IMR-90 (cell line): Measurements from ENCODE around the gene MAML3. TPM values are rescaled to one million over a fixed set of nuclear protein-coding genes. Genes with fewer than 3 reads are reported as not detected.

ENCODE experiments used
- ATAC-seq: fragments of 200-7000 bp; cut with Tn5 transposase; 2 replicates; pipeline ENCODE4 v1.9.1; 2020; ENCODE audit warnings: low read depth, mild to moderate bottlenecking, moderate library complexity
- BruUV-seq: library from RNA; stranded (reverse); fragments of 400-500 nt; replicated peaks from 2 replicates; lab custom pipeline; 2021; lab: Mats Ljungman, UMichigan
- CTCF ChIA-PET: fragments of 300-600 bp; formaldehyde crosslinking; extraction: SDS; loops from one replicate; lab custom pipeline; 2021; ENCODE audit warnings: antibody characterized with exemption; lab: Yijun Ruan, JAX
- POLR2A ChIA-PET: fragments of 300-600 bp; sonication (Branson Sonifier 250); formaldehyde crosslinking; loops from one replicate; lab custom pipeline; 2022; ENCODE audit warnings: antibody characterized with exemption; ENCODE audit not compliant: unreplicated experiment; lab: Charles Lee
- DNase-seq: peaks from one replicate; pipeline ENCODE4 v3.0.0; 2013
- H2AFZ ChIP-seq: replicated peaks from 2 replicates; pipeline ENCODE3; 2013; ENCODE audit warnings: low read length, mild to moderate bottlenecking; ENCODE audit not compliant: poor library complexity
- H2AK5ac ChIP-seq: 2 replicates; pipeline ENCODE4 v1.6.1; 2013; ENCODE audit warnings: low read depth, low read length, inconsistent platforms
- H2AK9ac ChIP-seq: replicated peaks from 2 replicates; pipeline ENCODE3; 2013; ENCODE audit warnings: mild to moderate bottlenecking, low read depth, low read length, moderate library complexity; ENCODE audit not compliant: poor library complexity
- H2BK120ac ChIP-seq: 2 replicates; pipeline ENCODE4 v1.6.1; 2013; ENCODE audit warnings: low read depth, low read length, inconsistent platforms
- H2BK15ac ChIP-seq: 3 replicates; pipeline ENCODE4 v1.6.1; 2013; ENCODE audit warnings: low read depth, low read length, inconsistent platforms
- H2BK20ac ChIP-seq: 2 replicates; pipeline ENCODE4 v1.6.1; 2013; ENCODE audit warnings: low read depth, mild to moderate bottlenecking, inconsistent platforms, low read length, moderate library complexity
- H2BK5ac ChIP-seq: 2 replicates; pipeline ENCODE4 v1.6.1; 2013; ENCODE audit warnings: mild to moderate bottlenecking, low read depth, low read length, inconsistent platforms; ENCODE audit not compliant: poor library complexity, severe bottlenecking
- H3K14ac ChIP-seq: replicated peaks from 2 replicates; pipeline ENCODE4 v1.6.1; 2013; ENCODE audit warnings: low read depth, low read length, inconsistent platforms
- H3K18ac ChIP-seq: 2 replicates; pipeline ENCODE4 v1.6.1; 2013; ENCODE audit warnings: low read depth, low read length, control low read depth
- H3K23ac ChIP-seq: 2 replicates; pipeline ENCODE4 v1.6.1; 2013; ENCODE audit warnings: low read depth, low read length, inconsistent platforms
- H3K27ac ChIP-seq: 2 replicates; pipeline ENCODE4 v1.5.1; 2013; ENCODE audit warnings: mild to moderate bottlenecking, control low read depth, low read length; ENCODE audit not compliant: insufficient read depth
- H3K27me3 ChIP-seq: 2 replicates; pipeline ENCODE4 v1.6.1; 2013; ENCODE audit warnings: low read length; ENCODE audit not compliant: control insufficient read depth, insufficient read depth
- H3K36me3 ChIP-seq: 2 replicates; pipeline ENCODE4 v1.6.1; 2013; ENCODE audit warnings: low read length, mixed read lengths; ENCODE audit not compliant: control insufficient read depth, insufficient read depth
- H3K4ac ChIP-seq: 2 replicates; pipeline ENCODE4 v1.6.1; 2013; ENCODE audit warnings: low read depth, low read length, inconsistent platforms
- H3K4me1 ChIP-seq: 2 replicates; pipeline ENCODE4 v1.6.1; 2013; ENCODE audit warnings: low read length, mixed read lengths; ENCODE audit not compliant: control insufficient read depth, insufficient read depth
- H3K4me2 ChIP-seq: 2 replicates; pipeline ENCODE4 v1.6.1; 2013; ENCODE audit warnings: low read depth, mild to moderate bottlenecking, control low read depth, low read length, moderate library complexity
- H3K4me3 ChIP-seq: 2 replicates; pipeline ENCODE4 v1.5.1; 2013; ENCODE audit warnings: low read depth, mild to moderate bottlenecking, control low read depth, low read length, moderate library complexity; ENCODE audit not compliant: insufficient read depth
- H3K56ac ChIP-seq: 2 replicates; pipeline ENCODE4 v1.6.1; 2013; ENCODE audit warnings: low read length, inconsistent platforms; ENCODE audit not compliant: insufficient read depth; ENCODE audit errors: extremely low read depth
- H3K79me1 ChIP-seq, 2 experiments: 2 replicates each; pipeline ENCODE4 v1.6.1; 2013; ENCODE audit warnings: low read length in 2 of 2, inconsistent platforms in 1 of 2, low read depth in 1 of 2
- H3K9ac ChIP-seq: 2 replicates; pipeline ENCODE4 v1.6.1; 2013; ENCODE audit warnings: low read depth, low read length, control low read depth
- H3K9me1 ChIP-seq: 2 replicates; pipeline ENCODE4 v1.6.1; 2013; ENCODE audit warnings: low read length, inconsistent platforms; ENCODE audit not compliant: insufficient read depth
- H3K9me3 ChIP-seq: 2 replicates; pipeline ENCODE4 v1.6.1; 2013; ENCODE audit warnings: low read length; ENCODE audit not compliant: control insufficient read depth, insufficient read depth
- H4K20me1 ChIP-seq: 2 replicates; pipeline ENCODE4 v1.6.1; 2013; ENCODE audit warnings: low read length, inconsistent platforms; ENCODE audit not compliant: insufficient read depth
- H4K5ac ChIP-seq: 2 replicates; pipeline ENCODE4 v1.6.1; 2013; ENCODE audit warnings: mild to moderate bottlenecking, low read depth, low read length, control low read depth
- H4K8ac ChIP-seq, 2 experiments: 2 replicates each; pipeline ENCODE4 v1.6.1; 2013; ENCODE audit warnings: low read depth in 2 of 2, low read length in 2 of 2, control low read depth in 1 of 2, inconsistent platforms in 1 of 2
- H4K91ac ChIP-seq: 2 replicates; pipeline ENCODE4 v1.6.1; 2013; ENCODE audit warnings: low read depth, low read length, inconsistent platforms; ENCODE audit not compliant: insufficient read depth
- BHLHE40 ChIP-seq: fragments of 150-350 bp; IDR thresholded peaks from 2 replicates; pipeline ENCODE4 v1.6.1; 2016; ENCODE audit warnings: mild to moderate bottlenecking, low read depth, low read length
- CEBPB ChIP-seq: IDR thresholded peaks from 2 replicates; pipeline ENCODE4 v1.6.1; 2012; ENCODE audit warnings: low read depth, low read length, improper control_type of control experiment
- CHD1 ChIP-seq: IDR thresholded peaks from 2 replicates; pipeline ENCODE4 v1.6.1; 2012; ENCODE audit warnings: low read depth, low read length, improper control_type of control experiment
- CTCF ChIP-seq: conservative IDR thresholded peaks from 2 replicates; pipeline ENCODE4 v1.5.1; 2012; ENCODE audit warnings: mild to moderate bottlenecking, low read depth, low read length, improper control_type of control experiment
- ELK1 ChIP-seq: fragments of 150-350 bp; IDR thresholded peaks from 2 replicates; pipeline ENCODE4 v1.6.1; 2016; ENCODE audit warnings: low read depth, mild to moderate bottlenecking, low read length, moderate library complexity, borderline replicate concordance
- FOS ChIP-seq: fragments of 150-350 bp; IDR thresholded peaks from 2 replicates; pipeline ENCODE4 v1.6.1; 2016; ENCODE audit warnings: low read depth, low read length
- MAFK ChIP-seq: IDR thresholded peaks from 2 replicates; pipeline ENCODE4 v1.6.1; 2012; ENCODE audit warnings: low read depth, low read length, improper control_type of control experiment
- MAZ ChIP-seq: IDR thresholded peaks from 2 replicates; pipeline ENCODE4 v1.6.1; 2012; ENCODE audit warnings: low read depth, mild to moderate bottlenecking, low read length, improper control_type of control experiment, moderate library complexity, borderline replicate concordance
- MXI1 ChIP-seq: IDR thresholded peaks from 2 replicates; pipeline ENCODE4 v1.6.1; 2012; ENCODE audit warnings: low read depth, mild to moderate bottlenecking, low read length, moderate library complexity, borderline replicate concordance
- NFE2L2 ChIP-seq: fragments of 150-350 bp; IDR thresholded peaks from 2 replicates; pipeline ENCODE4 v1.6.1; 2016; ENCODE audit warnings: low read depth, mild to moderate bottlenecking, low read length
- POLR2A ChIP-seq: IDR thresholded peaks from 2 replicates; pipeline ENCODE4 v1.6.1; 2012; ENCODE audit warnings: mild to moderate bottlenecking, low read depth, low read length
- RAD21 ChIP-seq: IDR thresholded peaks from 2 replicates; pipeline ENCODE4 v1.6.1; 2012; ENCODE audit warnings: low read length, improper control_type of control experiment
- RCOR1 ChIP-seq: IDR thresholded peaks from 2 replicates; pipeline ENCODE4 v1.6.1; 2012; ENCODE audit warnings: mild to moderate bottlenecking, low read length, improper control_type of control experiment; ENCODE audit not compliant: insufficient replicate concordance
- RFX5 ChIP-seq: IDR thresholded peaks from 2 replicates; pipeline ENCODE4 v1.8.0; 2012; ENCODE audit warnings: low read depth, mild to moderate bottlenecking, low read length, moderate library complexity
- SMC3 ChIP-seq: fragments of 150-350 bp; IDR thresholded peaks from 2 replicates; pipeline ENCODE4 v1.6.1; 2016; ENCODE audit warnings: low read depth, mild to moderate bottlenecking, antibody characterized with exemption, low read length, moderate library complexity
- WGBS, 2 experiments: methylation state at CpG; one replicate each; pipeline versions ENCODE4 v1.1.5 to v1.1.7; 2013; ENCODE audit warnings: missing lambda C conversion rate in 2 of 2; ENCODE audit not compliant: insufficient read length in 1 of 2; ENCODE audit errors: extremely low coverage in 2 of 2; 5-methylcytosine and 5-hydroxymethylcytosine counted together
- dilution Hi-C: fragments of 300-500 bp; cut with HindIII; formaldehyde crosslinking; loops from one replicate; pipeline ENCODE4 v1.14.3; 2018; ENCODE audit warnings: low sequenced_read_pairs; ENCODE audit not compliant: unreplicated experiment
- in situ Hi-C: fragments of 300-500 bp; cut with MboI; formaldehyde crosslinking; loops from 3 replicates; pipeline ENCODE4 v1.14.3; 2019; ENCODE audit warnings: low sequenced_read_pairs, inconsistent platforms, mixed read lengths
- intact Hi-C: fragments of 100-400 bp; cut with micrococcal nuclease; formaldehyde crosslinking; loops from 2 replicates; pipeline ENCODE4 v1.10.0; 2022
- polyA plus RNA-seq, 3 experiments: library from polyadenylated mRNA; depleted of rRNA; stranded (reverse); fragments of >200 nt; gene quantifications; 2 replicates each; pipeline ENCODE4 v1.2.3, GENCODE V29; 2012; ENCODE audit warnings: low replicate concordance in 1 of 3
- total RNA-seq: library from RNA; depleted of rRNA; stranded (reverse); fragments of >200 nt; gene quantifications from 2 replicates; pipeline ENCODE4 v1.2.3, GENCODE V29; 2012
- TF ChIP-seq, protein P1 (sequence below): fragments of 150-350 bp; IDR thresholded peaks from 2 replicates; pipeline ENCODE4 v1.6.1; 2017; ENCODE audit warnings: mild to moderate bottlenecking, antibody characterized with exemption, low read length, low read depth

Gene MAML3
- total and polyA plus RNA-seq, 2 of the 4 experiments (the other 2 are of a cell fraction) = 0.90 to 1.7 TPM

DNA sequence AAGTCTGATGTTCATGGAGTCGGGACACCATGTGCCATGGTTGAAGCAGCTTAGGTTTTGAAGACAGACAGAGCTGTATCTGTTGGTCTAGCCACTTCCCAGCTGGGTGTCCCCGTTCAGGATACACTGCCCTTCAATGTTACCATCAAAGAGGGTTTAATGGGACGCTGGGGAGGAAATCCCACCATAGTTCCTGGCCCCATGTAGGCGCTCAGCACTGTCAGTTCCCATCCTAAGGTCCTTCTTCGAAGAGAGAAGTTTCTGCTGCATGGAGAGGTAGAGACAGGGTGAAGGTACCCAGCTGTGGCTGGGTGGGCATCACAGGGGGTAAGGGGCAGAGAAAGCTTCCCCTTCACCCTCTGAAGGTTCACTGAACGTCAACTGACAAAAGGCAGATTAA lies 484.6 kb downstream of the MAML3 start:
- dilution Hi-C loops = no loop called here
- ChIA-PET CTCF (no interaction called here), POLR2A (no interaction called here)

More for the DNA sequence above, 484.6 kb downstream of the MAML3 start:
- no peak overlapping the region for H3K4ac ChIP-seq
- H3K4me2 ChIP-seq = no peak overlapping the region
- H2AK5ac ChIP-seq = no peak overlapping the region
- no peak overlapping the region for H2AFZ ChIP-seq
- no peak overlapping the region for H2BK5ac ChIP-seq
- H3K9ac ChIP-seq = no peak overlapping the region
- 0 out of 4 replicates have a peak, but pooled peaks cover 0 to 4% of the 10 kb centered on the region in 2 experiments for H3K79me1 ChIP-seq
- no peak overlapping the region for H4K5ac ChIP-seq
- no peak overlapping the region for H3K18ac ChIP-seq
- no peak overlapping the region for H4K91ac ChIP-seq
- ATAC-seq (no peak), DNase-seq (no peak)
- H2AK9ac ChIP-seq = no peak overlapping the region
- peaks cover 2% of the 10 kb centered on the region; the same call in 1 of the 2 replicates for H3K4me1 ChIP-seq
- H3K27me3 ChIP-seq = no peaks in the 10 kb centered on the region
- in situ Hi-C loops (no loop called here), intact Hi-C loops (no loop called here)
- TF ChIP-seq MAZ (no peak), NFE2L2 (no peak), BHLHE40 (no peak), MAFK (no peak), CTCF (no peak), ELK1 (no peak), MXI1 (no peak), POLR2A (no peak), RAD21 (no peak), FOS (no peak), CEBPB (no peak), SMC3 (no peak), RFX5 (no peak), RCOR1 (no peak), CHD1 (no peak)
- TF ChIP-seq, protein P1, sequence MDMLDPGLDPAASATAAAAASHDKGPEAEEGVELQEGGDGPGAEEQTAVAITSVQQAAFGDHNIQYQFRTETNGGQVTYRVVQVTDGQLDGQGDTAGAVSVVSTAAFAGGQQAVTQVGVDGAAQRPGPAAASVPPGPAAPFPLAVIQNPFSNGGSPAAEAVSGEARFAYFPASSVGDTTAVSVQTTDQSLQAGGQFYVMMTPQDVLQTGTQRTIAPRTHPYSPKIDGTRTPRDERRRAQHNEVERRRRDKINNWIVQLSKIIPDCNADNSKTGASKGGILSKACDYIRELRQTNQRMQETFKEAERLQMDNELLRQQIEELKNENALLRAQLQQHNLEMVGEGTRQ = no peak
- H3K27ac ChIP-seq = no peak overlapping the region
- H2BK15ac ChIP-seq = no peak overlapping the region
- H3K14ac ChIP-seq = no peak overlapping the region
- no peak overlapping the region for H3K56ac ChIP-seq
- no peak overlapping the region for H2BK20ac ChIP-seq
- no TSS peak for BruUV-seq
- H4K8ac ChIP-seq = no peak overlapping the region
- no peak overlapping the region for H3K4me3 ChIP-seq
- no peaks in the 10 kb centered on the region for H4K20me1 ChIP-seq
- no peaks in the 10 kb centered on the region for H3K36me3 ChIP-seq
- H2BK120ac ChIP-seq = no peak overlapping the region
- WGBS, 2 experiments = 100% methylated on average over 1 of the region's 6 CpGs; no CpG with 5 or more reads in 1 of the 2 experiments
- H3K9me3 ChIP-seq = no peaks in the 10 kb centered on the region
- 0 out of 2 replicates have a peak, but pooled peaks cover 3% of the 10 kb centered on the region for H3K9me1 ChIP-seq
- no peak overlapping the region for H3K23ac ChIP-seq
